AG08396 (cell line): ENCODE measurements around the gene PFDN2.
"Not testable (repeated sequence)": the region's sequence is repeated elsewhere in the genome, so short reads cannot be mapped to it uniquely, and the experiment has no call there.

ENCODE experiments used
- DNase-seq: peaks from one replicate; pipeline ENCODE4 v3.0.0; 2012; ENCODE audit warnings: low spot score, mixed read lengths

Gene PFDN2

GRCh38 chr1:161080441-161081405 is 37.1 kb downstream of the PFDN2 start:
- DNase-seq, result no peak

DNA sequence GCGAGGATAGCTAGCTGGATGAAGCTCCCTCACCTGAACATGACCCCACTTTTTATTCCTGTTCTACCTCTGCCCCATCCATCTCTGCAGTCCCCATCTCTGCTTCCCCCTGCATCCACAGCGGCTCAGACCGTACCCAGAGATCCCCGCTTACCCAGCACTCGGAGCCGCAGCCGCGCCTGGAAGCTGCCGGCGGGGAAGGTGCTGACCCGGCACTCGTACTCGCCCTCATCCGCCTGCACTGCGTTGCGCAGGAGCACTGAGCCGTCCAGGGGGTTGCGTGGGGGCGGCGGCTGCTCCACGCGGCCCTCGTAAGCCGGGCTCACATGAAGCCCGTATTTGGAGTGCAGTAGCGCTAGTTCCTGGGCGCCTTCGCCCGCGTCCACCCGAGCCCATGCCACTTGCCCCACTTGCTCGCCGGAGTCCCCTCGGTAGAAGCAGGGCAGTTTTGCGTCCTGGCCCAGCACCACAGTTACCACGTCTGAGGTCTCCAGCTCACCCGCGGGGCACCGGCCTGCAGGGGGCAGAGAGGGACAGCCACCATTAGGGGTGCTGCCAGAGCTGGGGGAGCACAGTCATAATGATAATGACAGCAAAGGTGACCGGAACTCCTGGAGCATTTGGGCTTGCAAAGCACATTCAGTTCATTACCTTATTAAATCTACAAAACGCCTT is 38.3 kb downstream of the PFDN2 start:
- DNase-seq, result no peak

- DNase-seq, result no peak
These were observed 40.4 kb downstream of the PFDN2 start for GRCh38 chr1:161077426-161077825.

- no peak for DNase-seq
These were observed 41.4 kb downstream of the PFDN2 start for GRCh38 chr1:161076410-161076809.

- DNase-seq, result no peak
These were observed 43.0 kb downstream of the PFDN2 start for GRCh38 chr1:161074676-161075368.

DNA sequence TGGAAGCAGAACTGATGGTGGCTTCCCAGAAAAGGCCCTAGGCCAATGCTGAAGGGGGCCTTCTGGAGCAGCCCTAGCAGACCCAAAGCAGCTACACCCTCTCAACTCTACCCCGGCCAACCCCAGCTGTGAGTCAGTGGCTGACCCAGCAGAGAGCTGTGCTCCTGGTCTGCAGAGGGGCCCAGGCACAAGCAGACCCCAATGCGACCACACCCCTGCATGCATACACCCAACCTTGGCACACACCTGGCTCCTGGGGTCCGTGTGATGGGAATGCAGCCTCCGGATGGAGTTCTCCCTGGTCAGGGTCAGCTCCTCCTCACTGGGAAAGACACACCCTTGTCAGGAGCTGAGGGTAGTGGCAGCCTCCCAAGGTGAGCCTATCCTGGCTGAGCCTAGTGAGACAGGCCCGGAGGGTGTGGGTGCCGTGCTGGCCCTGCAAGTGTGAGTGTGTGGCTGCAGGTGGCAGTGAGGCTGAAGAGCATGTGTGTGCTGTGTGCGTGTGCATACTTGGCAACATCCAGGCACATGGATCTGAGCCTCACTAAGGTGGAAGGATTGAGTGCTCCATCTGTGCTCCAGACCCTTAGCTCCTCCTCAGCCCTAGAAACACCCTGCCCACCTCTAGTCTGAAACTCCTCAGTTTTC is 44.2 kb downstream of the PFDN2 start:
- DNase-seq, result no peak

DNA sequence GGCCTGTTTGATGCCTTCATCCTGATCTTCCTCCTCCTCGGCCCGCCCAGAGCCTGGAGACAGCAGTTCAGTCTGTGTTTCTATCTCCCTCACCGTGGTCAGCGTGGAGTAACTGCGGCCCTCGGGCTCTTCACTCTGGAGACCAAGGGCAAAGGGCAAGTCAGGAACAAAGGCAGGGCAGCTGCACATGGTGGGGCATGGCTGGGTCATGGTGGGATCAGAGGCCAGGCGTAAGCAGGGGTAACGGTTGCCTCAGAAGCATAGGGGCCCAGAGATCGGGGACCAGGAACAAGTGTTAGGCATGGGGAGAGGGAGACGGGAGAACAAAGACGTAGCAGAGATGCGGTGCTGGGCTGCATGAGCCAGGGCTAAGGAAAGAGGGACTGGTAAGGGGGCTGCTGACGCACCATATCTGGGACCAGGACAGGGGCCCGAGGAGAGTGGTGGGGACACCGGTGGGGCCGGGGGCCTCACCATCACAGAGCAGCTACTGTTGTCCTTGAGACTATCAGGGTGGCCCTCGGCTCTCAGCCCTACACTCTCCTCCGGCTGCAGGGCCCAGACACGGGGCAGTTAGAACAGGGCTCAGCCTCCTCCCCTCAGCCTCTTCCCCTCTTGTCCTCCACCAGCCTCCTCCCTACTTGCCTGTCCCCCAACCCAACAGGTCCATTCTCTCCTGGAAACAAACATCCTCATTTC is 44.9 kb downstream of the PFDN2 start:
- DNase-seq, result no peak

- DNase-seq, result peak; percentile 74
These were observed 45.9 kb downstream of the PFDN2 start for GRCh38 chr1:161071886-161072371.

DNA sequence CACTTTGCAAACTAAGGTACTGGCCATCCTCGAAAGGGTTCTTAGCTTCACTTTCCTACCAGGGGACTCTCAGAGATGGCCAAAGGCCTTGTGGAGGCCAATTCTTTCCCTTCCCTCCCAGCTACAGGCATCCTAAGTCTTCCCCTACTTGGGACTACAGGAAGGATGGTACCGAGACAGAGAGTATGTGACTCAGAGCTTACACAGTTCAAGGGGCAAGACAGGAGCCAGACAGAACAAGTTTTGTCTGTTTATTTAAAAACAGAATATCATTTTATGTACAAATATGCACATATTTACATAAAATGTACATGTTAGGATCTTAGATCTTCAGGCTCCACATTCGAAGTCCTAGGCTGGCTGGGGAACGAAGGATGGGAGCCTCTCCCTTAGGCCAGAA is 47.1 kb downstream of the PFDN2 start:
- DNase-seq, result no peak

GRCh38 chr1:161069731-161070270 is 48.0 kb downstream of the PFDN2 start, which contains the start of gene ARHGAP30:
TSS of gene ARHGAP30 (minus strand) at chr1:161069891. CDS start at chr1:161069624, 267 bp downstream.
- no peak for DNase-seq

DNA sequence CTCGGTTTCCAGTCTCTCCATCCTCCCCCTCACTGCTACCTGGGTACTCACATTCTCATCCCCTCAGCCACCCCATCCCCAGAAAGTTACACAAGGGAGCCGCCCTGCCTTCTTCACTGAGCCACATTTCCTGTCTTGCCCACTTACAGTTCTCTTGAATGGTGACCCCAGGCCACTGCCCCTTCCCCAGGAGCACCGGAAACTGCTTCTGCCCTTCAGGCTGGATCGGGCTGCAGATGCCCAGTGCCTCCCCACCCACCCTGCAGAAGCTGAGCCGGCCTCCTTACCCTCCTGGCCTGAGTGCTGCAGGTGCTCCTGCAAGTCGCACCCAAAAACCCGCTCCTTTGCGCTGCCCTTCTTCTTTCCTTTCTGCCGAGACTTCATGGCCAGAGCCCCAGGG is 48.6 kb downstream of the PFDN2 start:
- no peak for DNase-seq

GRCh38 chr1:161068306-161069234 is 49.3 kb downstream of the PFDN2 start:
- no peak for DNase-seq

- no peak for DNase-seq
These were observed 51.1 kb downstream of the PFDN2 start for GRCh38 chr1:161066694-161067093.

GRCh38 chr1:161065681-161066080 is 52.2 kb downstream of the PFDN2 start:
- not testable (repeated sequence) for DNase-seq

DNA sequence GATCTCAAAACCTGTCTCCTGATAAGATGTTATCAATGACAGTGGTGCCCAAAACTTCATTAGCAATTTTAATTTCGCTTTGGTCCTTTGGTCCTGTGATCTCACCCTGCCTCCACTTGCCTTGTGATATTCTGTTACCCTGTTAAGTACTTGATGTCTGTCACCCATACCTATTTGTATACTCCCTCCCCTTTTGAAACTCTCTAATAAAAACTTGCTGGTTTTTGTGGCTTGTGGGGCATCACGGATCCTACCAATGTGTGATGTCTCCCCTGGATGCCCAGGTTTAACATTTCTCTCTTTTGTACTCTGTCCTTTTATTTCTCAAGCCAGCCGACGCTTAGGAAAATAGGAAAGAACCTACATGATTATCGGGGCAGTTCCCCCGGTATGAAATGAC is 53.9 kb downstream of the PFDN2 start:
- DNase-seq, result not testable (repeated sequence)

- no peak for DNase-seq
These were observed 56.4 kb downstream of the PFDN2 start for GRCh38 chr1:161061419-161061818.

- DNase-seq, result no peak
These were observed 58.5 kb downstream of the PFDN2 start for GRCh38 chr1:161059293-161059692.

DNA sequence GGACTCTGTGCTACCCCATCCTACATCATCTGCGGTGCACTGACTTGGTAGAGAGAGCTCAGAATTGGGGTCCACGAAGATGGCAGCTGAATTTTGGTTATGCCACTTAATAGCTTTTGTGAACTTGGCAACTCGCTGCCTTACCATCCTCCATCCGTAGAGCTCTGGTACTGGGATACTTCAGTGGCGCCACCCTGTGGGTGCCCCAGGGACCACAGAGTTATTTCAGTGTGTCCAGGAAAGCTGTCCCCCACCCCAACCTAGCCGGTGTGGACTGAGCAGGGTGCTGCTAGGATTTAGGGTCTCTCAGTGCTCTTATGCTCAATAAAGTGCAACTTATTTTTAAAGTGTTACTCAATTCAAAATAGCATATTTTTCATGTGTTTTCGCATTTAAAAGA is 63.0 kb downstream of the PFDN2 start:
- DNase-seq, result no peak

GRCh38 chr1:161054232-161054631 is 63.6 kb downstream of the PFDN2 start:
- no peak for DNase-seq

DNA sequence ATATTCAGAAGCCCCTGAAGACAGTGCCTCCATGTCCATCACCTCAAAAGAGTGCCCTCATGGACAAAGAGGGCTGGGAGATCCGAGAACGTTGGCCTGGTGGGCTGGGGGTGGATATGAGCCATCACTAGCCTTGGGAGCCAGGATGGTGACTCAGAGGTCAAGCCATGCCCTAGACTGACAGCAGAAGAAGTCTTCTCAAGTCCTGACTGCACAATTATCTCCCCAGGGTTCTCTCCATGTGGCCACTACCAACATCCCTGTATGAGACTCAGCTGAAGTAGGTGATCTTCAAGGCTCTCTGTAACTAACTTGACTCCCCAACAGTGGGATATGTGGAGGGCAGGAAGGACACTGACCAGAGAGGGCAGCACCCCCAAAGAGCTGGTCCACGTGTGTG is 64.9 kb downstream of the PFDN2 start:
- DNase-seq, result no peak
